Testis (tissue), 3 donors: ENCODE data around the gene BBOX1. TPM values are rescaled to one million over a fixed set of nuclear protein-coding genes. Genes with fewer than 3 reads are reported as not detected.

Experiments
- DNase-seq: peaks from one replicate; pipeline ENCODE4 v3.0.0-alpha.2; 2019
- H3K27ac ChIP-seq, 2 donors: fragments of 200-600 bp; sonication (generic); one replicate each; pipeline ENCODE4 v1.5.1; 2019
- H3K27me3 ChIP-seq: fragments of 200-600 bp; sonication (generic); one replicate; pipeline ENCODE4 v1.5.1; 2019
- H3K36me3 ChIP-seq: fragments of 200-600 bp; sonication (generic); one replicate; pipeline ENCODE4 v1.5.1; 2017; ENCODE audit warnings: low read depth; ENCODE audit errors: missing control alignments
- H3K4me1 ChIP-seq: fragments of 200-600 bp; sonication (generic); one replicate; pipeline ENCODE4 v1.5.1; 2019
- H3K4me3 ChIP-seq, 2 donors: fragments of 200-600 bp; sonication (generic); one replicate each; pipeline ENCODE4 v1.5.1; 2017 to 2019
- H3K9me3 ChIP-seq: fragments of 200-600 bp; sonication (generic); one replicate; pipeline ENCODE4 v1.5.1; 2017
- CTCF ChIP-seq, 3 experiments: fragments of 450-650 bp in 2 of 3; fragments of 200-600 bp in 1 of 3; sonication (generic) in 1 of 3; IDR thresholded peaks; one replicate each; pipeline ENCODE4 v1.5.1; 2016 to 2019; ENCODE audit warnings: antibody characterized with exemption in 3 of 3, mild to moderate bottlenecking in 2 of 3, moderate library complexity in 1 of 3
- POLR2A ChIP-seq: fragments of 450-650 bp; IDR thresholded peaks from one replicate; pipeline ENCODE4 v1.6.1; 2017; ENCODE audit warnings: antibody characterized with exemption, mild to moderate bottlenecking, moderate library complexity
- WGBS, 2 donors: methylation state at CpG; one replicate each; pipeline ENCODE4 v1.1.5; 2018; 5-methylcytosine and 5-hydroxymethylcytosine counted together
- intact Hi-C: fragments of 100-400 bp; cut with DNase I; formaldehyde crosslinking; loops from one replicate; pipeline ENCODE4 v1.15.1; 2023; ENCODE audit warnings: low total_unique reads
- polyA plus RNA-seq: library from polyadenylated mRNA; stranded (reverse); fragments of 350-450 nt; fragmentation: Illumina TruSeq; extraction: RNeasy Lipid Tissue Mini Kit (QIAGEN cat#74804); gene quantifications from one replicate; pipeline ENCODE4 v1.2.3, GENCODE V29; 2014; ENCODE audit warnings: low read depth, low replicate concordance; ENCODE audit not compliant: insufficient read depth
- total RNA-seq, 2 donors: library from RNA; depleted of rRNA; stranded (reverse); fragments of >200 nt; gene quantifications; one replicate each; pipeline ENCODE4 v1.2.3, GENCODE V29; 2016

Gene BBOX1
- total and polyA plus RNA-seq, 3 donors from 2014 or later: 0.24 to 1.2 TPM; not detected in 1

- 90 to 100% methylated on average over 1 of the region's 1 CpG for WGBS, 2 donors
- H3K4me1 ChIP-seq: no peaks in the 10 kb centered on the region
- intact Hi-C loops: no loop called here
- H3K27ac ChIP-seq: no peak overlapping the region
- H3K4me3 ChIP-seq: no peak overlapping the region
- DNase-seq: no peak
- TF ChIP-seq POLR2A: no peak
- TF ChIP-seq CTCF (IDR thresholded peaks at IDR 0.05): no peak
- H3K27me3 ChIP-seq: peaks cover 4% of the 10 kb centered on the region
- H3K36me3 ChIP-seq: no peaks in the 10 kb centered on the region
- no peaks in the 10 kb centered on the region for H3K9me3 ChIP-seq
Measured at GRCh38 chr11:27052668-27053067, 12.1 kb downstream of the BBOX1 start.

DNA sequence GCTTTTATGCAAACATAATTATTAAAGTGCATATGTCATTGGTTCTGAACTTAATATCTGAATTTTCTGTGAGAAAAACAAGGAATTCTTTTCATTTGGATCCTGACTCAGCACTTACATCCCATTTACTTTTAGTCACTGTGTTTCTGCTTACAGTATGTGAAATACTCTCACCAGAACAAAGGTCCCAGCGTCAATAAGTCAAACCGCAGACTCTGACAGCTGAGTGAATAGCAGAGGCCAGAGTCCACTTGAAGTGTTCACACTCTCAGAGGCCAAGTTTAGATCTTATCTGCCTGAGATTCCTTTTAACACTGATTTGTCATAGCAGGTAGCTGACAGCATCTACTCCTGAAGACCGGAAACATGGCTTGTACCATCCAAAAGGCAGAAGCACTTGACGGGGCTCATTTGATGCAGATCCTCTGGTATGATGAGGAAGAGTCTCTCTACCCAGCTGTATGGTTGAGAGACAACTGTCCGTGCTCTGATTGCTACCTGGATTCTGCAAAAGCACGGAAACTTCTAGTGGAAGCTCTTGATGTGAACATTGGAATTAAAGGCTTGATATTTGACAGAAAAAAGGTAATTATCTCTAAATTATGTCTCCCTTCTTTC lies 14.6 kb downstream of the BBOX1 start:
- H3K27me3 ChIP-seq: peaks cover 4% of the 10 kb centered on the region
- 85 to 86% methylated on average over 6 of the region's 6 CpGs for WGBS, 2 donors
- TF ChIP-seq CTCF (IDR thresholded peaks at IDR 0.05): no peak
- no peak for TF ChIP-seq POLR2A
- H3K4me1 ChIP-seq: no peaks in the 10 kb centered on the region
- DNase-seq: no peak
- H3K27ac ChIP-seq: no peak overlapping the region
- no peaks in the 10 kb centered on the region for H3K9me3 ChIP-seq
- intact Hi-C loops: no loop called here
- H3K36me3 ChIP-seq: no peaks in the 10 kb centered on the region
- H3K4me3 ChIP-seq: no peak overlapping the region

- WGBS, 2 donors: 86 to 93% methylated on average over 6 of the region's 6 CpGs
- TF ChIP-seq POLR2A (no peak), CTCF (IDR thresholded peaks at IDR 0.05) (no peak)
- H3K9me3 ChIP-seq: no peaks in the 10 kb centered on the region
- no peak for DNase-seq
- no peaks in the 10 kb centered on the region for H3K4me1 ChIP-seq
- peaks cover 4% of the 10 kb centered on the region for H3K27me3 ChIP-seq
- H3K4me3 ChIP-seq: no peak overlapping the region
- no peaks in the 10 kb centered on the region for H3K36me3 ChIP-seq
- H3K27ac ChIP-seq: no peak overlapping the region
- intact Hi-C loops: no loop called here
Measured at GRCh38 chr11:27057091-27057780, 16.6 kb downstream of the BBOX1 start.

DNA sequence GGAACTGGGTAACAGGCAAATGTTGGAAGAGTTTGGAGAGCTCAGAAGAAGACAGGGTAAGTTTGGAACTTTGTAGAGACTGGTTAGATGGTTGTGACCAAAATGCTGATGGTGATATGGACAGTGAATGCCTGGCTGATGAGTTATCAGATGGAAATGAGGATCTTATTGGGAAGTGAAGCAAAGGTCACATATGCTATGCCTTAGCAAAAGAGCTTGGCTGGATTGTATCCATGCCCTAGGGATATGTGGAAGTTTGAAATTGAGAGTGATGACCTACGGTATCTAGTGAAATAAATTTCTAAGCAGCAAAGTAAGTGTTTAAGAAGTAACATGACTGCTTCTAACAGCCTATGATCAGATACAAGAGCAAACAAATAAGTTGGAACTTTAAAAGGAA lies 17.8 kb downstream of the BBOX1 start:
- Histone ChIP-seq H3K36me3 (no peaks in the 10 kb centered on the region), H3K9me3 (no peaks in the 10 kb centered on the region), H3K27me3 (peaks cover 4% of the 10 kb centered on the region), H3K4me3 (no peak overlapping the region), H3K27ac (no peak overlapping the region), H3K4me1 (no peaks in the 10 kb centered on the region)
- no peak for DNase-seq
- intact Hi-C loops: no loop called here
- 89 to 97% methylated on average over 1 of the region's 1 CpG for WGBS, 2 donors
- TF ChIP-seq POLR2A (no peak), CTCF (IDR thresholded peaks at IDR 0.05) (no peak)

GRCh38 chr11:27059431-27059830 lies 18.8 kb downstream of the BBOX1 start:
- H3K27me3 ChIP-seq: peaks cover 4% of the 10 kb centered on the region
- H3K4me1 ChIP-seq: no peaks in the 10 kb centered on the region
- H3K36me3 ChIP-seq: no peaks in the 10 kb centered on the region
- no peaks in the 10 kb centered on the region for H3K9me3 ChIP-seq
- WGBS, 2 donors: 69 to 83% methylated on average over 2 to 3 of the region's 3 CpGs
- TF ChIP-seq CTCF (IDR thresholded peaks at IDR 0.05): no peak
- no peak for DNase-seq
- H3K4me3 ChIP-seq: no peak overlapping the region
- intact Hi-C loops: no loop called here
- H3K27ac ChIP-seq: no peak overlapping the region
